ENCODE data around the gene SUMO3.
A peak's percentile ranks its signal among the peaks of the same experiment; 100 is the strongest.

The SUMO3 gene

DNA sequence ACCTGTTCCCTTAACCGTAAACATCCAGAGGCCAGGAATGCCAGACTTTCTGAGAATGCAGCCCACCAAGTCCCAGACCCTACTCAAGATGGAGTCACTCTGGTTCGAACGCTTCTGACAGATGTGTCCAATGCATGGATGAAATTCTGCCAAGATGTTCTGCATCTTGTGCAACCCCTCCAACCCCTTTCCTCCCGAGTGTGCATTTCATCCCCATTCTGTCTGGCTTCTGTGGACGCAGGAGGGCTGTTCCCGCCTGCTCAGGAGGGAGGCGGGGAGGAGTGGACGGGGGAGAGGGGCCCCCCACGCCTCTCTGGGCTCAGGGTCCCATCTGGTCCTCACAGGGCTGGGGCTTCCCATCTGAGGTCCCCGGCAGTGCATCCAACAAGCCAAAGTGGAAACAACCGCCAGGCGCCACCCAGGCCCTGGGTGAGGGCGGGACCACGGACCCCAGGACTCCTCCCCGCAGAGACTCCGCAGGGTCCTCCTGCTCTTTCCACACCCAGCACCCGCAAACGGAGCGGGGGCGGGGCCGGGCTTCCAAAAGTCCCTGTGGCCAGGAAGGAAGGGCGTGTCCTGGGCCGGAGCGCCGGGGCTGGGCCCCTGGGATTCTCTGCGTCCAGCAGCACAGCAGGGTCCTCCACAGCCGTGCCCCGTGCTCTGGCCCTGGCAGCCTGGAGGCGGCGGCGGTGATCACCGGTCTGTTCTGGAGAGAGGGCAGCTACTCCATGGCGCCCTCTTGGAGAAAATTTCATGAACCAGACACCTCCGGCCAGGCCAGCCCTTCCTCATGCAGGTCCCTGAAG, 27.8 kb upstream of the SUMO3 start:
- peaks cover 26% of the 10 kb centered on the region for H3K4me1 Mint-ChIP-seq
- TF ChIP-seq CTCF (IDR thresholded peaks at IDR 0.05) = peak; percentile 14

DNA sequence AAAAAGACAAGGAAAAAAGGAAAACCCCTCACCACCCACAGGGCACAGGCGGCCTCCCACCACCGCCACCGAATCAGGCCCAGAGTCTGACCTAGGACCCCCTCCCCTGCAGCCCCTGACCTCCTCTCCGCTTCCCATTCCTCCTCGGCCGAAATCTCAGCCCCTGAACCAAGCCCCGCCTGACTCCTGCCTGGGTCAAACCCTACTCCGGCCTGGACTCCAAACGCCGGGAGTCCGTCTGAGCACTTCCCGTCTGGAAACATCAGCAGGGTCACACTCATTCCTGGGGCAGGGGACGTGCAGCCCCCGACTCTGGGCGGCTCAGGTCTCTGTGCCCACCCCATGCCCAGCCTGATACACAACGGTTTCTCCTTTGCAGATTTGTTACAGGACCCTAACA, 26.4 kb upstream of the SUMO3 start:
- no peak for TF ChIP-seq CTCF (IDR thresholded peaks at IDR 0.05)
- H3K27ac Mint-ChIP-seq = peak overlapping the region; percentile 45
- peaks cover 13% of the 10 kb centered on the region for H3K27me3 Mint-ChIP-seq (ENCODE audit: low read depth, poor library complexity)
- H3K4me1 Mint-ChIP-seq = peaks cover 26% of the 10 kb centered on the region
- no peak for DNase-seq
- no peaks in the 10 kb centered on the region for H3K9me3 Mint-ChIP-seq
- H3K36me3 Mint-ChIP-seq (ENCODE audit: low read depth) = peaks cover 9% of the 10 kb centered on the region
- H3K4me3 Mint-ChIP-seq = peak overlapping the region; percentile 64

More for the DNA sequence above, 27.8 kb upstream of the SUMO3 start:
- peaks cover 19% of the 10 kb centered on the region for H3K36me3 Mint-ChIP-seq (ENCODE audit: low read depth)
- H3K4me3 Mint-ChIP-seq = peak overlapping the region; percentile 71
- H3K27me3 Mint-ChIP-seq (ENCODE audit: low read depth, poor library complexity) = peaks cover 11% of the 10 kb centered on the region
- DNase-seq = peak; percentile 81
- H3K9me3 Mint-ChIP-seq = no peaks in the 10 kb centered on the region
- no peak overlapping the region for H3K27ac Mint-ChIP-seq

- no peak for TF ChIP-seq CTCF (IDR thresholded peaks at IDR 0.05)
- DNase-seq = no peak
- peaks cover 13% of the 10 kb centered on the region for H3K27me3 Mint-ChIP-seq (ENCODE audit: low read depth, poor library complexity)
Observed at GRCh38 chr21:44842721-44843445, 25.0 kb upstream of the SUMO3 start.

GRCh38 chr21:44842087-44842486, 24.2 kb upstream of the SUMO3 start:
- no peak overlapping the region for H3K4me3 Mint-ChIP-seq
- peaks cover 13% of the 10 kb centered on the region for H3K27me3 Mint-ChIP-seq (ENCODE audit: low read depth, poor library complexity)
- H3K4me1 Mint-ChIP-seq = peaks cover 33% of the 10 kb centered on the region
- no peak overlapping the region for H3K27ac Mint-ChIP-seq
- DNase-seq = no peak
- no peaks in the 10 kb centered on the region for H3K9me3 Mint-ChIP-seq
- no peak for TF ChIP-seq CTCF (IDR thresholded peaks at IDR 0.05)
- H3K36me3 Mint-ChIP-seq (ENCODE audit: low read depth) = no peaks in the 10 kb centered on the region

More at GRCh38 chr21:44842721-44843445, 25.0 kb upstream of the SUMO3 start:
- Mint-ChIP-seq H3K4me1 (peaks cover 33% of the 10 kb centered on the region), H3K9me3 (no peaks in the 10 kb centered on the region), H3K4me3 (no peak overlapping the region), H3K36me3 (ENCODE audit: low read depth) (no peaks in the 10 kb centered on the region), H3K27ac (no peak overlapping the region)

GRCh38 chr21:44840771-44841170, 22.9 kb upstream of the SUMO3 start:
- H3K9me3 Mint-ChIP-seq = no peaks in the 10 kb centered on the region
- H3K27ac Mint-ChIP-seq = no peak overlapping the region
- no peak for TF ChIP-seq CTCF (IDR thresholded peaks at IDR 0.05)
- H3K4me3 Mint-ChIP-seq = no peak overlapping the region
- peaks cover 13% of the 10 kb centered on the region for H3K27me3 Mint-ChIP-seq (ENCODE audit: low read depth, poor library complexity)
- no peak for DNase-seq
- peaks cover 26% of the 10 kb centered on the region for H3K4me1 Mint-ChIP-seq
- H3K36me3 Mint-ChIP-seq (ENCODE audit: low read depth) = no peaks in the 10 kb centered on the region
